K562 (cell line): ENCODE results near the gene HOXB7. TPM values are rescaled to one million over a fixed set of nuclear protein-coding genes. Genes with fewer than 3 reads are reported as not detected.

Experiments
- CEBPG ChIP-seq, 3 experiments: fragments of 200-800 bp in 1 of 3; sonication (Bioruptor generic) in 1 of 3; sonication (generic) in 1 of 3; formaldehyde crosslinking in 1 of 3; IDR thresholded peaks in 2 of 3; conservative IDR thresholded peaks in 1 of 3; 2 replicates each; pipeline versions ENCODE4 v1.6.1 to v1.8.0; 2016 to 2022; ENCODE audit warnings: missing compliant biosample characterization in 2 of 3, missing genetic modification characterization in 2 of 3, mild to moderate bottlenecking in 1 of 3, missing genetic modification reagents in 1 of 3
- EGR1 ChIP-seq: fragments of 450-650 bp; conservative IDR thresholded peaks from 2 replicates; pipeline ENCODE4 v1.6.1; 2017; ENCODE audit warnings: mild to moderate bottlenecking
- ETV5 ChIP-seq: sonication (generic); formaldehyde crosslinking; IDR thresholded peaks from 2 replicates; pipeline ENCODE4 v1.4.0; 2020; ENCODE audit warnings: low read depth, mild to moderate bottlenecking, missing genetic modification reagents
- FOXJ3 ChIP-seq: sonication (generic); formaldehyde crosslinking; IDR thresholded peaks from 2 replicates; pipeline ENCODE4 v1.4.0; 2020; ENCODE audit warnings: mild to moderate bottlenecking, missing genetic modification reagents
- MYC ChIP-seq, 2 experiments: fragments of 250-450 bp in 1 of 2; sonication (Bioruptor Pico) in 1 of 2; IDR thresholded peaks; 2 replicates each; pipeline versions ENCODE4 v1.5.1 to v1.6.1; 2012 to 2021; ENCODE audit warnings: low read depth in 2 of 2, borderline replicate concordance in 1 of 2, improper control_type of control experiment in 1 of 2, low read length in 1 of 2, mild to moderate bottlenecking in 1 of 2, moderate library complexity in 1 of 2
- PYGO2 ChIP-seq: fragments of 450-650 bp; IDR thresholded peaks from 2 replicates; pipeline ENCODE4 v1.6.1; 2016; ENCODE audit warnings: mild to moderate bottlenecking, missing genetic modification characterization, moderate library complexity, missing compliant biosample characterization
- RBBP5 ChIP-seq: fragments of 200-600 bp; sonication (generic); IDR thresholded peaks from 2 replicates; pipeline ENCODE4 v1.6.1; 2012; ENCODE audit warnings: borderline replicate concordance, mild to moderate bottlenecking, low read length, control low read depth, inconsistent platforms; ENCODE audit not compliant: insufficient read depth, poor library complexity, severe bottlenecking
- SMAD4 ChIP-seq: fragments of 250-450 bp; sonication (Bioruptor Pico); conservative IDR thresholded peaks from 2 replicates; pipeline ENCODE4 v1.8.0; 2021; ENCODE audit warnings: inconsistent platforms, mild to moderate bottlenecking, moderate library complexity
- SRSF3 ChIP-seq: fragments of 200-400 bp; formaldehyde crosslinking; IDR thresholded peaks from 2 replicates; pipeline ENCODE4 v1.6.1; 2016; ENCODE audit warnings: mild to moderate bottlenecking, low read length, moderate library complexity; ENCODE audit not compliant: insufficient read depth
- TCF3 ChIP-seq: sonication (generic); formaldehyde crosslinking; IDR thresholded peaks from 2 replicates; pipeline ENCODE4 v1.4.0; 2020; ENCODE audit warnings: mild to moderate bottlenecking, missing genetic modification reagents
- TCFL5 ChIP-seq: fragments of 250-450 bp; sonication (Bioruptor Pico); conservative IDR thresholded peaks from 2 replicates; pipeline ENCODE4 v1.6.1; 2021; ENCODE audit warnings: mild to moderate bottlenecking, moderate library complexity, matching md5 sums
- YY1 ChIP-seq, 3 experiments: IDR thresholded peaks; 2 replicates each; pipeline ENCODE4 v1.6.1; 2011; ENCODE audit warnings: low read length in 2 of 3, mild to moderate bottlenecking in 2 of 3, moderate library complexity in 2 of 3, borderline replicate concordance in 1 of 3, control low read depth in 1 of 3, low read depth in 1 of 3; ENCODE audit not compliant: insufficient read depth in 3 of 3, insufficient replicate concordance in 2 of 3, control insufficient read depth in 1 of 3, insufficient read length in 1 of 3; ENCODE audit errors: extremely low read depth in 1 of 3
- ZBTB17 ChIP-seq: fragments of 450-650 bp; formaldehyde crosslinking; IDR thresholded peaks from 2 replicates; pipeline ENCODE4 v1.4.0; 2020; ENCODE audit warnings: mild to moderate bottlenecking
- polyA plus RNA-seq, 8 experiments: library from polyadenylated mRNA; depleted of rRNA in 4 of 8; stranded (reverse) in 5 of 8; unstranded in 3 of 8; fragments of >200 nt; fragmentation: Nextera tagmentation in 2 of 8; fragmentation: Illumina TruSeq in 1 of 8; extraction: Ambion mirVana in 2 of 8; extraction: Trizol in 1 of 8; gene quantifications; 2 replicates each; pipeline versions ENCODE4 v1.2.1 to v1.2.3, GENCODE V29; 2011 to 2014; ENCODE audit warnings: inconsistent platforms in 1 of 8, missing spikeins in 1 of 8
- total RNA-seq, 7 experiments: library from RNA; depleted of rRNA in 6 of 7; stranded (reverse); fragments of >200 nt in 6 of 7; fragmentation: Illumina TruSeq in 2 of 7; extraction: Trizol in 2 of 7; gene quantifications; 2 replicates each; pipeline versions ENCODE4 v1.2.1 to v1.2.3, GENCODE V29; 2011 to 2021; ENCODE audit warnings: low replicate concordance in 1 of 7
- TF ChIP-seq, protein P1 (sequence below): sonication (generic); formaldehyde crosslinking; IDR thresholded peaks from 2 replicates; pipeline ENCODE4 v1.8.1; 2023; ENCODE audit warnings: mild to moderate bottlenecking, missing genetic modification reagents
- TF ChIP-seq, protein P2 (sequence below): fragments of 450-650 bp; conservative IDR thresholded peaks from 2 replicates; pipeline ENCODE4 v1.6.1; 2016; ENCODE audit warnings: missing genetic modification characterization, low read depth, mild to moderate bottlenecking, missing compliant biosample characterization, moderate library complexity
- TF ChIP-seq, protein P3 (sequence below), 3 experiments: fragments of 200-800 bp in 1 of 3; sonication (Bioruptor generic) in 1 of 3; sonication (generic) in 1 of 3; formaldehyde crosslinking in 1 of 3; IDR thresholded peaks; 2 replicates each; pipeline versions ENCODE4 v1.6.1 to v1.8.0; 2016 to 2022; ENCODE audit warnings: mild to moderate bottlenecking in 2 of 3, missing compliant biosample characterization in 2 of 3, missing genetic modification characterization in 2 of 3, missing genetic modification reagents in 1 of 3
- TF ChIP-seq, protein P4 (sequence below): sonication (generic); formaldehyde crosslinking; IDR thresholded peaks from 2 replicates; pipeline ENCODE4 v1.5.0; 2020; ENCODE audit warnings: missing genetic modification reagents

HOXB7 gene
- total and polyA plus RNA-seq, 9 of the 15 experiments (the other 6 are each of a cell fraction or from before 2014, with no cell fraction given): 5.5 to 16.7 (median 8.3) TPM

DNA sequence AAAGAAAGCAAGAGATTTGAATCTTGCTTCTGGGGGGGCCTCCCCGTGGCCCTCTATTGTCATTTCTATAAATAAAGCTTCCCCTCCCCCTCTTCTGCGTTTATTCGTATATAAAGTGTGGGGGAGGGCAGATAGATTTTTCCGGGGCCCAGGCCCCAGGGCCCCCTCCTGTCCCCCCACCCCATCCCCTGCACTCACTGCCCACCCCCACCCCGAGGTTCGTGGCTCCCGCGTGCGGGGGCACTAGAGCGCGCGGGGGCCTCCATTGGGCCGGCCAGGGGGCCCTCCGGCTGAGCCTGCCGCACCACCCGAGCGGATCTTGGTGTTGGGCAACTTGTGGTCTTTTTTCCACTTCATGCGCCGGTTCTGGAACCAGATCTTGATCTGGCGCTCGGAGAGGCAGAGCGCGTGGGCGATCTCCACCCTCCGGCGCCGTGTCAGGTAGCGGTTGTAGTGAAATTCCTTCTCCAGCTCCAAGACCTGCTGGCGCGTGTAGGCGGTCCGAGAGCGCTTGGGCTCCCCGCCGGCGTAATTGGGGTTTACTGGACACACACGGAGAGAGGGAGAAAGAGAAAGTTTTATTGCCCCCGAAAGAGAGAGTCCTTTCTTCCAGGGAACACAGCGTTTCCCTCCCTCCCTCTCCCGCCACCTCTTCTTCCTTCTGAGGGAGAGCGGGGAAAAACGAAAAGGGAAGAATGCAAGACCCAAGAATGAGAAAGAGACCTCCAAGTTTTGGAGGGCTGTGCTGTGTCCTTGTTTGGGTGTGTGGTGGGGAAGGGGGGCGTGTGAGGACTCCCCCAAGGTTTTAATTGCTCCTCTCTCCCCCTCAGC is 34.1 kb downstream of the HOXB7 start (continued):
- TF ChIP-seq YY1 (IDR thresholded peaks at IDR 0.05; ENCODE audit: borderline replicate concordance in 1 of 3, control insufficient read depth in 1 of 3, extremely low read depth in 1 of 3, insufficient read depth in 3 of 3, insufficient read length in 1 of 3, insufficient replicate concordance in 2 of 3, low read depth in 1 of 3, low read length in 2 of 3) (peak in 2 of 3 experiments; percentile 9 to 22), TCF3 (CRISPR knock-in tag) (peak; percentile 19; the same call in 1 of the 2 replicates), TCFL5 (no peak), FOXJ3 (CRISPR knock-in tag) (no peak), EGR1 (peak; percentile 95), SMAD4 (CRISPR knock-in tag) (peak; percentile 33), RBBP5 (peak; percentile 2), CEBPG (CRISPR knock-in tag; IDR thresholded peaks at IDR 0.05) (peak; percentile 54; the same call in 1 of the 2 replicates), CEBPG (tag; conservative IDR thresholded peaks at IDR 0.05 in 1 of 2, IDR thresholded peaks at IDR 0.05 in 1 of 2) (peak; percentile 67 to 85), PYGO2 (tag) (peak; percentile 18; the same call in 1 of the 2 replicates), ETV5 (CRISPR knock-in tag) (peak; percentile 52; the same call in 1 of the 2 replicates), ZBTB17 (CRISPR knock-in tag) (peak; percentile 26; the same call in 1 of the 2 replicates), MYC (IDR thresholded peaks at IDR 0.05; ENCODE audit: low read depth, low read length) (peak; percentile 59), MYC (CRISPR knock-in tag; IDR thresholded peaks at IDR 0.05; ENCODE audit: borderline replicate concordance, low read depth) (no peak), SRSF3 (0 out of 2 replicates have a peak, but pooled peaks have one; percentile 53)
- TF ChIP-seq, protein P1, sequence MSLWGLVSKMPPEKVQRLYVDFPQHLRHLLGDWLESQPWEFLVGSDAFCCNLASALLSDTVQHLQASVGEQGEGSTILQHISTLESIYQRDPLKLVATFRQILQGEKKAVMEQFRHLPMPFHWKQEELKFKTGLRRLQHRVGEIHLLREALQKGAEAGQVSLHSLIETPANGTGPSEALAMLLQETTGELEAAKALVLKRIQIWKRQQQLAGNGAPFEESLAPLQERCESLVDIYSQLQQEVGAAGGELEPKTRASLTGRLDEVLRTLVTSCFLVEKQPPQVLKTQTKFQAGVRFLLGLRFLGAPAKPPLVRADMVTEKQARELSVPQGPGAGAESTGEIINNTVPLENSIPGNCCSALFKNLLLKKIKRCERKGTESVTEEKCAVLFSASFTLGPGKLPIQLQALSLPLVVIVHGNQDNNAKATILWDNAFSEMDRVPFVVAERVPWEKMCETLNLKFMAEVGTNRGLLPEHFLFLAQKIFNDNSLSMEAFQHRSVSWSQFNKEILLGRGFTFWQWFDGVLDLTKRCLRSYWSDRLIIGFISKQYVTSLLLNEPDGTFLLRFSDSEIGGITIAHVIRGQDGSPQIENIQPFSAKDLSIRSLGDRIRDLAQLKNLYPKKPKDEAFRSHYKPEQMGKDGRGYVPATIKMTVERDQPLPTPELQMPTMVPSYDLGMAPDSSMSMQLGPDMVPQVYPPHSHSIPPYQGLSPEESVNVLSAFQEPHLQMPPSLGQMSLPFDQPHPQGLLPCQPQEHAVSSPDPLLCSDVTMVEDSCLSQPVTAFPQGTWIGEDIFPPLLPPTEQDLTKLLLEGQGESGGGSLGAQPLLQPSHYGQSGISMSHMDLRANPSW (CRISPR knock-in tag): no peak
- TF ChIP-seq, protein P2, sequence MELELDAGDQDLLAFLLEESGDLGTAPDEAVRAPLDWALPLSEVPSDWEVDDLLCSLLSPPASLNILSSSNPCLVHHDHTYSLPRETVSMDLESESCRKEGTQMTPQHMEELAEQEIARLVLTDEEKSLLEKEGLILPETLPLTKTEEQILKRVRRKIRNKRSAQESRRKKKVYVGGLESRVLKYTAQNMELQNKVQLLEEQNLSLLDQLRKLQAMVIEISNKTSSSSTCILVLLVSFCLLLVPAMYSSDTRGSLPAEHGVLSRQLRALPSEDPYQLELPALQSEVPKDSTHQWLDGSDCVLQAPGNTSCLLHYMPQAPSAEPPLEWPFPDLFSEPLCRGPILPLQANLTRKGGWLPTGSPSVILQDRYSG (tag): no peak
- TF ChIP-seq, protein P3, sequence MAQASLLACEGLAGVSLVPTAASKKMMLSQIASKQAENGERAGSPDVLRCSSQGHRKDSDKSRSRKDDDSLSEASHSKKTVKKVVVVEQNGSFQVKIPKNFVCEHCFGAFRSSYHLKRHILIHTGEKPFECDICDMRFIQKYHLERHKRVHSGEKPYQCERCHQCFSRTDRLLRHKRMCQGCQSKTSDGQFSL (CRISPR knock-in tag; IDR thresholded peaks at IDR 0.05): 0 out of 2 replicates have a peak, but pooled peaks have one; percentile 36
- TF ChIP-seq, protein P3 (tag; IDR thresholded peaks at IDR 0.05): no peak
- TF ChIP-seq, protein P4, sequence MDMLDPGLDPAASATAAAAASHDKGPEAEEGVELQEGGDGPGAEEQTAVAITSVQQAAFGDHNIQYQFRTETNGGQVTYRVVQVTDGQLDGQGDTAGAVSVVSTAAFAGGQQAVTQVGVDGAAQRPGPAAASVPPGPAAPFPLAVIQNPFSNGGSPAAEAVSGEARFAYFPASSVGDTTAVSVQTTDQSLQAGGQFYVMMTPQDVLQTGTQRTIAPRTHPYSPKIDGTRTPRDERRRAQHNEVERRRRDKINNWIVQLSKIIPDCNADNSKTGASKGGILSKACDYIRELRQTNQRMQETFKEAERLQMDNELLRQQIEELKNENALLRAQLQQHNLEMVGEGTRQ: no peak
